ENCODE measurements around the gene FAM3A.

Gene FAM3A

DNA sequence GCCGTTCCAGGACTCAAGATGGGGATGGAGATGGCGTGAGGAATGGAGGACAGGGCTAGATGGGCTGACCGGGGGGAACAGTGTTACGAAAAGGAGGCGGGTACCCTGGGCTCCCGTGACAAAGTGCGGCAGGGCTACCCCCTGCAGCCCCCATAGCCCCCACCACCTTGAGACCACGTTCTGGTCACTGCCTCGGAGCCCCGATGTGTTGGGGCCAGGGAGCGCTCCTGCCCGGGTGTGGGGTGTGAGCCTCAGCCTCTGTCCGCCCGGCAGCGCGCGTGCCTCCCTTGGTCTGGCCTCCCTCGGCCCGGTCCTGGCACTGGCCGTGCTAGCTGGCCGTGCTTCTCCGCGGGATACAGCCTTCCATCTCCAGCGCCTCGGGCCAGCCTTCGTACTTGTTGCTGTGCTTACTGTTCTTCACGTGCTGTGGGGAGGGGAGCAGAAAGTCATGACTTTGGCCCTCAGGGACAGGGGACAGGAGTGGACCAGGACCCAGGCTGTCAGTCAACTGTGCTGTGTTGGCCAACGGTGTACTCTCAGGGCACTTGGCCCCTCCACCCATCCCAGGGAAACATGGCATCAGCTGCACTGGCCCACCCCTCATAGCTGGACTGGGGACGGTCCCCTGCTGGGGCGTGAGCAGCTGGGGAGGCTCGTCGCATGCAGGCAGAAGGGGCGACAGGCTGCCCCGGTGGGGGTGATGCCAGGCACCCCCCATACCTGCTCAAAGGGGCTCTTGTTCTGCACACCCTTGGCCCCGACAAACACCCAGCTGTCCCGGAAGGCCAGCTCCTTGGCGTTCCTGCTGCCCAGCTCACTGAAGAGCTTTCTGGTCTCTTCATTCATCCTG, 9.3 kb downstream of the FAM3A start:
- Histone ChIP-seq H3K27me3 (ENCODE audit: insufficient read depth, low read length, poor library complexity, severe bottlenecking) (no peaks in the 10 kb centered on the region), H3K9me2 (replicated peaks; ENCODE audit: low read depth, low read length) (no peaks in the 10 kb centered on the region), H3K79me2 (ENCODE audit: insufficient read depth, low read length) (no peaks in the 10 kb centered on the region), H3K9me3 (ENCODE audit: insufficient read depth, low read depth, low read length) (no peaks in the 10 kb centered on the region), H3K9ac (ENCODE audit: low read depth, low read length, poor library complexity, severe bottlenecking) (no peak overlapping the region), H3K4me3 (ENCODE audit: low read length, poor library complexity, severe bottlenecking) (no peak overlapping the region), H3K4me1 (ENCODE audit: insufficient read depth, low read length, poor library complexity, severe bottlenecking) (peaks cover 9% of the 10 kb centered on the region), H3F3A (ENCODE audit: low read depth) (no peaks in the 10 kb centered on the region), H2AFZ (ENCODE audit: low read length) (no peak overlapping the region), H4K20me1 (ENCODE audit: insufficient read depth, low read length, poor library complexity, severe bottlenecking) (no peaks in the 10 kb centered on the region), H3K36me3 (ENCODE audit: insufficient read depth, low read length) (no peaks in the 10 kb centered on the region), H3K4me2 (ENCODE audit: low read depth, low read length, poor library complexity, severe bottlenecking) (no peak overlapping the region)
- TF ChIP-seq EZH2phosphoT487 (IDR thresholded peaks at IDR 0.05; ENCODE audit: borderline replicate concordance), result no peak
- TF ChIP-seq, protein P1, sequence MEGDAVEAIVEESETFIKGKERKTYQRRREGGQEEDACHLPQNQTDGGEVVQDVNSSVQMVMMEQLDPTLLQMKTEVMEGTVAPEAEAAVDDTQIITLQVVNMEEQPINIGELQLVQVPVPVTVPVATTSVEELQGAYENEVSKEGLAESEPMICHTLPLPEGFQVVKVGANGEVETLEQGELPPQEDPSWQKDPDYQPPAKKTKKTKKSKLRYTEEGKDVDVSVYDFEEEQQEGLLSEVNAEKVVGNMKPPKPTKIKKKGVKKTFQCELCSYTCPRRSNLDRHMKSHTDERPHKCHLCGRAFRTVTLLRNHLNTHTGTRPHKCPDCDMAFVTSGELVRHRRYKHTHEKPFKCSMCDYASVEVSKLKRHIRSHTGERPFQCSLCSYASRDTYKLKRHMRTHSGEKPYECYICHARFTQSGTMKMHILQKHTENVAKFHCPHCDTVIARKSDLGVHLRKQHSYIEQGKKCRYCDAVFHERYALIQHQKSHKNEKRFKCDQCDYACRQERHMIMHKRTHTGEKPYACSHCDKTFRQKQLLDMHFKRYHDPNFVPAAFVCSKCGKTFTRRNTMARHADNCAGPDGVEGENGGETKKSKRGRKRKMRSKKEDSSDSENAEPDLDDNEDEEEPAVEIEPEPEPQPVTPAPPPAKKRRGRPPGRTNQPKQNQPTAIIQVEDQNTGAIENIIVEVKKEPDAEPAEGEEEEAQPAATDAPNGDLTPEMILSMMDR (conservative IDR thresholded peaks at IDR 0.05; ENCODE audit: low read length), result no peak

DNA sequence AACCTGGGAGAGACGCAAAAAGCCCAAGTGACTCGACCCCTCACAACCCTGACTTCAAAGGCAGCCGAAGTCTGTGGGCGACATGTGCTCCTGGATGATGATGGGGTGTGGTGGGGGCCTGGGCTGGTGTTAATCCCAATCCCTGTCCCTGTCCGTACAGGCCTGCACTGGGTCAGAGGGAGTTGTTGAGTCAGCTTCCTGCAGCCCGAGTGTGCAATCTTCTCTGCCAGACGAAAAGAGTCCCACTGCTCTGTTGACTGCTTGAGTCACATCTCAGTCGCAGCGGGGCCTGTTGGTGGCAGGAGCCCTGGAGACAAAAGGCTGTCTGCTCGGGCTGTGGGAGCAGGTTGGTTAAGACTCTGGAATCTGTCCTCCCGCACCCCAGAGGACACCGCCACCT, 10.3 kb downstream of the FAM3A start:
- Histone ChIP-seq H3K36me3 (ENCODE audit: insufficient read depth, low read length) (no peaks in the 10 kb centered on the region), H3K4me2 (ENCODE audit: low read depth, low read length, poor library complexity, severe bottlenecking) (no peak overlapping the region), H3F3A (ENCODE audit: low read depth) (no peaks in the 10 kb centered on the region), H3K9me3 (ENCODE audit: insufficient read depth, low read depth, low read length) (no peaks in the 10 kb centered on the region), H3K27me3 (ENCODE audit: insufficient read depth, low read length, poor library complexity, severe bottlenecking) (no peaks in the 10 kb centered on the region), H3K9me2 (replicated peaks; ENCODE audit: low read depth, low read length) (no peaks in the 10 kb centered on the region), H3K4me1 (ENCODE audit: insufficient read depth, low read length, poor library complexity, severe bottlenecking) (no peaks in the 10 kb centered on the region), H4K20me1 (ENCODE audit: insufficient read depth, low read length, poor library complexity, severe bottlenecking) (no peaks in the 10 kb centered on the region), H3K79me2 (ENCODE audit: insufficient read depth, low read length) (no peaks in the 10 kb centered on the region), H2AFZ (ENCODE audit: low read length) (no peak overlapping the region), H3K9ac (ENCODE audit: low read depth, low read length, poor library complexity, severe bottlenecking) (no peak overlapping the region), H3K4me3 (ENCODE audit: low read length, poor library complexity, severe bottlenecking) (no peak overlapping the region)
- TF ChIP-seq, protein P1 (conservative IDR thresholded peaks at IDR 0.05; ENCODE audit: low read length), result no peak
- TF ChIP-seq EZH2phosphoT487 (IDR thresholded peaks at IDR 0.05; ENCODE audit: borderline replicate concordance), result no peak

GRCh38 chrX:154502989-154503388, 13.0 kb downstream of the FAM3A start:
- H3K4me2 ChIP-seq (ENCODE audit: low read depth, low read length, poor library complexity, severe bottlenecking), result no peak overlapping the region
- H3K9me3 ChIP-seq (ENCODE audit: insufficient read depth, low read depth, low read length), result no peaks in the 10 kb centered on the region

More at GRCh38 chrX:154502989-154503388, 13.0 kb downstream of the FAM3A start:
- H3K9me2 ChIP-seq (replicated peaks; ENCODE audit: low read depth, low read length), result no peaks in the 10 kb centered on the region
- no peaks in the 10 kb centered on the region for H3K27me3 ChIP-seq (ENCODE audit: insufficient read depth, low read length, poor library complexity, severe bottlenecking)
- no peaks in the 10 kb centered on the region for H3K4me1 ChIP-seq (ENCODE audit: insufficient read depth, low read length, poor library complexity, severe bottlenecking)
- no peak for TF ChIP-seq EZH2phosphoT487 (IDR thresholded peaks at IDR 0.05; ENCODE audit: borderline replicate concordance)
- TF ChIP-seq, protein P1 (conservative IDR thresholded peaks at IDR 0.05; ENCODE audit: low read length), result no peak
- no peaks in the 10 kb centered on the region for H3F3A ChIP-seq (ENCODE audit: low read depth)
- no peak overlapping the region for H3K9ac ChIP-seq (ENCODE audit: low read depth, low read length, poor library complexity, severe bottlenecking)
- H3K4me3 ChIP-seq (ENCODE audit: low read length, poor library complexity, severe bottlenecking), result no peak overlapping the region
- H3K79me2 ChIP-seq (ENCODE audit: insufficient read depth, low read length), result no peaks in the 10 kb centered on the region
- H3K36me3 ChIP-seq (ENCODE audit: insufficient read depth, low read length), result no peaks in the 10 kb centered on the region
- H2AFZ ChIP-seq (ENCODE audit: low read length), result no peak overlapping the region
- H4K20me1 ChIP-seq (ENCODE audit: insufficient read depth, low read length, poor library complexity, severe bottlenecking), result no peaks in the 10 kb centered on the region

All from Loucy (cell line).